Glomerular visceral epithelial cell (primary cell): Measurements from ENCODE around the gene IQSEC3.
A peak's percentile ranks its signal among the peaks of the same experiment; 100 is the strongest.
"Not testable (repeated sequence)": the region's sequence is repeated elsewhere in the genome, so short reads cannot be mapped to it uniquely, and the experiment has no call there.

Experiments used
- DNase-seq: peaks from one replicate; pipeline ENCODE4 v3.0.0-alpha.2; 2016; ENCODE audit errors: extremely low spot score

Gene IQSEC3

DNA sequence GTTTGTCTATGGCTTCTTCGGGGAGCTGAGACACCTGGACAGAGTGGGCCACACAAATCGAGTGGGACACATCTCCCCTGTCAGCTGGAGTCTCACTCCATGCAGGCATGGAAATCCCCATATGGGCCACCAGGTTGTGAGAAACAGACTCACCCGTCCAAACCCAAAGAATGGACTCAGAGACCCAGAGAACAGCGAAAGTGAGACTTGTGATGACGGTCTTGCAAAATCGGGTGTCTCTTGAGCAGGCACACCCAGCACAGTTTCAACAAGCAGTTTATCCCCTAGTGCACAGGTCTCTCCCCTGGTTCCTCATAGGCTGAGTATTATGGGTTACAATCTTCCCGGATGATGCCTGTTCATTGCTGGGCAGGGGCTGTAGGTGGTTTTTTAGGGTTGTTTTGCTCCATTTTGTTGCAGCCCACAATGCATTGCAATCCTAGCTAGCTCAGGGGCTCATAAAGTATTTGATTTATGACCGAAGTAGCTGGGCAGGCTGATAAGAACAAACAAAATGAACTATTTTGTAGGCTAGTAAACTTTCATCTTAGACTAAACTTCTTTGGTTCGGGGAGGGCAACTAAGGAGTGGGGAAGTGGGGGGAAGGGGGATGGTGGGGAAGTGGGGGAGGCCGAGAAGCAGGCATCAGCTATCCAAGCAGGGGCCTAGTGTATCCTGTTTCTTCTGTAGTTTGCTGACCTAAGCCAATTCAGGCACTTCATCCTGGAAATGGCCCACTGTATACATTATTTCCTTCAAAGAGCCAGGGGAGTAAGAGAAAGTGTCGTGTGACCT, 45.3 kb downstream of the IQSEC3 start:
- no peak for DNase-seq

- no peak for DNase-seq
Measured at GRCh38 chr12:113347-113746, 46.8 kb downstream of the IQSEC3 start.

DNA sequence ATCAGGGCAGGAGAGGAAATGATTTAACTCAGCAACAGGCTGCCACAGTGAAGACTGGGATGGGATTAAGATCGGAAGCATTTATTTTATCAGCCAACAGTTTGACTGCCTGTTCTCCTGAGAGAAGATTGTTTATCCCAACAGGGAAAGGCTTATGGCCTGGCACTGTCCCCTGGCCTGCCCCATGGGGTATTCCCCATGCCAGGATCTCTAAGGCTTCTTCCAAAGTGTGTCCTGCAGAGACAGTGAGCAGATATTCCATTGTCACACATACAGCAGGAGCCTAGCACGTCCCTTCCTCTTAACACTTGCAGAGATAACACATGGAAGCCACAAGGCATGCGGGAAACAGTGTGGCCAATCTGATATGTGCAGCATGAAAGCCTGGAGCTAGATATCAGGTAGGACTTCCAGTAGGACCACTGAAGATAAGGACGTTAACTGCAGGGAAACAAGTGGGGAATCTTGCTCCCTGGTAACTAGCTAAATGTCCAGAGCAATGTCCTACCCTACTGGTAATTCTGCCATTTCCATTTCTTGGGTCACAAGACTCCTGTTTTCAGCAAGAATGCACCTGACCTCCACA, 48.2 kb downstream of the IQSEC3 start:
- no peak for DNase-seq

DNA sequence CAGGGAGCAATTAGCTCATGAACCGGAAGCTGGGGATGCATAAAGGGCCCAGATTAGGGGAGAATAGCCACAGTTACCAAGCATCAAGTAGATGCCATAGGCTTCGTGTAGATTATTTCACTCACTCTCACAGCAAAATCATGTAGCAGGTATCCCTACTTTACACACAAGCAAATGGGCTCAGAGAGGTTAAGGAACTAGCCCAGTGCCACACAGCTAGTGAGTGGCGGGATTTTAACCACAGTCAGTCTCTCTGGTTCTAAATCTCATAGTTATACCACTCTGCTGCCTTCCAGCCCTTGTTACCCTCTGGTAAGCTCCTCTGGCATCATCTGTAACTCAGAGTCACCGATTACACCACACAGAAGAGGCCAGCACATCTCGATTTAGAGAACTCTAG, 49.0 kb downstream of the IQSEC3 start:
- no peak for DNase-seq

DNA sequence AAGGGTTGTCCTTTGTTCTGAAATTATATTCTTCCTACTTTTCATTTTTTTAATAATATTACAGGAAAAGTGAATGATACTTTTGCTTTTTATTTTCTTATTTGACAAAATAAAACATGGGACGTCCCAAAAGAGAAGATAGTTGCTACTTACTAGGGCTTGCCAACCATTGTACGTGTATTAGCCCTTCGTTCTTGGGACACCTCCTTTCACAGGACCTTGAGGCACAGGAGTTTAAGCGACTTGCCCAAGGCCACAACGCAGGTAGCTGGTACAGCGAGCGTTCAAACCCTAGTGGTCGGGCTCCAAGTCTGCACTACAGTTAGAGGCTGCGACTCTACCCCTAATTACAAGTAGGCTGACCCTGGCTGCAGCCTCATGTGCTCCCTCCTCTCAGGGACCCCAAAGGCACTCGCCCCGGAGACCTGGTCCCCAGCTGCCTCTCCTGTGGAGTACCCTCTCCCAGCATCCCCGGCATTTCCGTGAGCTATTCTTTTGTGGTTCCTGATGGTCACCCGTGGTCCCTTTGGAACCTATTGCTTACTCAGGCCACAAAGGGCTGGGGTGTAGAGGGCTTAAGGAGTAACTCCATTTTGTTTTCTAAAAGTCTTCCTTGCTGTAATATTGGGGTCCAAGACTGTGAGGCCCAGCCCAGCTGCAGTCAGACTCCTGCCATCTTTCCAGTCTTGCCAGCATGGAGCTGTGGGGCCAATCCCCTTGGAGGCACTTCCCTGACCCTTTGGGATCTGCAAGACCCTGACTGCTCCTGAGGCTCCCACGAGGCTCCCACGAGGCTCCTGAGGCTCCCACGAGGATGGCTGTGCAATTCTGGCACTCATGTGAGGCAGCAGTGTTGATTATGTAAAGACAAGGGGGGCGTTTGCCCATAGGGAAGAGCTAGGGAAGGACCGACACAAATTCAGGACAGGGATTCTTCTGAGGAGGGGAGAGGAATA, 49.7 kb downstream of the IQSEC3 start:
- DNase-seq = no peak

GRCh38 chr12:117311-117710, 50.7 kb downstream of the IQSEC3 start:
- DNase-seq = no peak

DNA sequence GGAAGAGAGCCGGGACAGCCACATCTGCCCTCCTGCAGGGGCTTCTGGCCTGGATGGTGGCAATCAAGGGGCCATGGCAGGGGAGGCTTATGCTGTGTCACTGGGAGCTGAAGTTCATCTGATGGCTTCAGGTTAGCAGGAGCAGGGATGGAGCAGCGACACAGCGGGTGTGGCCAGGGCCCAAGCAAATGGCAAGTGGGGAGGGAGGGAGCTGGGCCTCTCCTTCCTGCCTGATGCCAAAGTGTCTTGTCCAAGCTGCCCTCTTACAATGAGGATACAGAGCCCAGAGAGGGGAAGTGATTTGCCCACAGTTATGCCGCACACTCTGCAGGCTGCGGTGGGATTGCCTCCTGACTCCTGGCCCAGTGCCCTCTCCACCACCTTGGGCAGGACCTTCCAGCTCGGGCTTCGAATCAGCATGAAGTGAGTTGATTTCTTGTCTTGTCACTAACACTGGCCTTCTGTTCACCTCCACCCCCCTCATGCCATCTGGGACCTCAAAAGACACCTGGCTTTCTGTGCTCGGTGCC, 51.3 kb downstream of the IQSEC3 start:
- no peak for DNase-seq

DNA sequence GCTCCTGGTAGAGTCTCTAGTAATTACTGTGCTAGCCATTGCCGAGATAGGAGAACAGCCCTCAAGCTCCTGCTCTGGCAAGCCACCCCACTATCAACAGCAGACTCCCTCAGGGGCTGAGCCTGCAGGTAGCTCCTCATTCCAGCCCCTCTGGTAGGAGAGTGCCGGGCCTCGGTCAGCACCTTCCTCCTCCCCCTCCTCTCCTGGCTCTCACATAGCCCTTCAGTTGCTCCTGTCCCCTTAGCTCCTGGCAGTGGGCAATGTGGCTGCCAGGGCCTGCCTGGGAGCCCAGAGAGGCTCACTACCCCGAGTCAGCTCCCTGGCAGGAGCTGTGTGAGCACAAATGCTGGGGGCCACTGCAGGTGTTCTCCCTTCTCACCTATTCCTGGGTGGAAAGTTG, 52.0 kb downstream of the IQSEC3 start:
- DNase-seq = no peak

DNA sequence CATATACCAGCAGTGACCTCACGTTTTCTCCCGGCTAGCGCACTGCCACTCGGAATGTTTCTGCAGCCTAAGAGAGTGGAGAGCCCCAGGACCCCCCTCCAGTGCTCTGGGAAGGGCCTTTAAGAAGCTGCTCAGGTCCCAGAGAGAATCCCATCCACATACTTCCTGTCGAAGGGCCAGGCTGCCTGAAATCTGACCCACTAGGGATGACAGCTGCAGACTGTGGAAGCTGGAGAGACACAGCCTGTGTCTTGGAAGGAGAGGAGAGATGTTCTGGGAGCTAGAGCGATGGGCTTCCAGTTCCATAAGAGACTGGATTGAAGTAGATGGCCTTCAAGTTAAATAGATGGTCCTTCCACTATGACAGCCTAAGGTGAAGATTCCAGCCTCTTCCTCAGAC, 54.4 kb downstream of the IQSEC3 start:
- DNase-seq = no peak

DNA sequence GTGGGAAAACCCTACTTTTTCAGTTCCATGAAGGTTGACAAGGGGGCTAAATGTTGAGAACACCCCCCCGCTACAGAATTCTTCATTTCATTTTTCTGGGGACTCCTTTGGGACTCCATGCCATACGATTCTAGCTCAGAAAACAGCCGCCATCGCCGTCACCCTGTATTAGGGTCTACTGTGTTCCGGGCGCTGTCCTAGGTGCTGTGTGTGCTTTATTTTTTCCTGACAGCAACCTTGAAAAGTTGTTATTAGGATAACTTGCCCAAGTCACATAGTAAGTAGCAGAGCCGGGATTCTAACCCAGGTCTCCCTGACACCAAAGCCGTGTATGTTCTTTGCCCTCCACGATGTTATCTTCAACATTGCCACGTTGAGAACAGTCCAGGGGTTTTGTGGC, 55.1 kb downstream of the IQSEC3 start:
- no peak for DNase-seq

GRCh38 chr12:125075-125474, 58.5 kb downstream of the IQSEC3 start:
- no peak for DNase-seq

GRCh38 chr12:125566-125965, 59.0 kb downstream of the IQSEC3 start:
- no peak for DNase-seq

DNA sequence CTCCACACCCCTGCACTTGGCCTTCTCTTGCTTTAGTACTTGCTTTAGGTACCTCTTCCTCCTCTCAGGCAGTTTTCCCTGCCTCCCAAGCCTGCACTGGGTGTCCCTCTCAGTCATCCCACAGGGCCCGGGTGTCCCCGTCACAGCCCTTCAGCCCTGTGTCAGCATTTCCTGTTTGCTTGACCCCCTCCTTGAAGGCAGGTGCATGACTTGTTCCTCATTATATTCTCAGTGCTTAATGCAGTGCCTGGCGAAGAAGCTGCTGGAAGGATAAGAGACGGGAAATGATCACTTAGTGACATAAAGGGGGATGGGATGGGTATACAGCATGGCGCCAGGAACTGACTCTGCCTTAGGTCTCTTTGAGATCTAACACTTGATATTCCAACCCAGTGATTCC, 61.5 kb downstream of the IQSEC3 start:
- no peak for DNase-seq

DNA sequence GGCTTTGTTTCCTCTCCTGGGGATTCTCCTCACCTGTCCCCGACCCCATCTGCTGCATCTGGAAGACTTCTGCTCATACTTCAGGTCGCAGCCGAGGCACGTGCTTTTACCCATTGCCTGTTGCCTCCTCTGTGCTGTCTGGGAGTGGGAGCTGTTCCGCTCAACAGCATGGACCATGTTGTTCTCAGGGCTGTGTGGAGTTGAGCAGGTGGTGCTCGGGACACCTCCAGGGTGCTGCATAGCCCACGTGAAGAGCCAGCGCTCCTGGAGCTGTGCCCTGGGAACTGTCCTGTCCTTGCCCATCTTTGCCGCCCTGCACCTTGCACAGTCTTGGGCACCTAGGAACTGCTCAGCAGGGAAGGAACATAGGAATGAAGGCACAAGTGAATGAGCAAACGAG, 62.4 kb downstream of the IQSEC3 start:
- no peak for DNase-seq

GRCh38 chr12:130519-130918, 64.0 kb downstream of the IQSEC3 start:
- DNase-seq = no peak

DNA sequence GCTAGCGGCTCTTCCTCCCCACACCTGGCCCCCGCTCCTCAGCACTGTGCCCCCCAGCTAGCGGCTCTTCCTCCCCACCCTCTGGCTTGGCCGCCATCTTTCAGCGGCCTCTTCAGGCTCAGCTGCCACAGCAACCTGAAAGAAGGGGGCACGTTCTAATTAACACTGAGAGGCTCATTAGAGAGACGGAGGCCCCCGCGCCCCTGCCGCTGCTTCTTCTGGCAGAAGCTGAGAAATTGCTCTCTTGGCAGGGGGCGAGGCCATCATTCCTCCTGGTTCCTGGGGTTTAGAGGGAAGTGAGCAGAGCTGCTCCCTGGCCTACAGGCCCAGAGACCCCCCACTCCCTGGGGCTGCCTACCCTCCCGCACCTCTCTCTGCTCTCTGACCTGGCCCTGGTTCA, 64.4 kb downstream of the IQSEC3 start:
- no peak for DNase-seq

GRCh38 chr12:131732-132495, 65.3 kb downstream of the IQSEC3 start:
- peak; percentile 40 for DNase-seq

GRCh38 chr12:133616-134232, 67.2 kb downstream of the IQSEC3 start:
- not testable (repeated sequence) for DNase-seq

GRCh38 chr12:135138-135537, 68.6 kb downstream of the IQSEC3 start:
- DNase-seq = no peak

GRCh38 chr12:138171-138897, 71.8 kb downstream of the IQSEC3 start:
- DNase-seq = no peak
